ENCODE results near the gene CRIP2.

CRIP2 gene

GRCh38 chr14:105473033-105473676 lies 1.5 kb upstream of the CRIP2 start:
- no peak for TF ChIP-seq CTCF (conservative IDR thresholded peaks at IDR 0.05; ENCODE audit: low read length)
- H3K4me3 ChIP-seq (ENCODE audit: low read length) = peak overlapping the region; percentile 60
- no peak for DNase-seq (ENCODE audit: low read depth)

- DNase-seq (ENCODE audit: low read depth) = peak; percentile 74
- peak overlapping the region; percentile 60 for H3K4me3 ChIP-seq (ENCODE audit: low read length)
- TF ChIP-seq CTCF (conservative IDR thresholded peaks at IDR 0.05; ENCODE audit: low read length) = no peak
Observed at GRCh38 chr14:105473677-105474482, 741 bp upstream of the CRIP2 start.

GRCh38 chr14:105475269-105476096 lies 862 bp downstream of the CRIP2 start:
- no peak for TF ChIP-seq CTCF (conservative IDR thresholded peaks at IDR 0.05; ENCODE audit: low read length)
- DNase-seq (ENCODE audit: low read depth) = peak; percentile 43
- peak overlapping the region; percentile 77 for H3K4me3 ChIP-seq (ENCODE audit: low read length)

- DNase-seq (ENCODE audit: low read depth) = peak; percentile 34
- H3K4me3 ChIP-seq (ENCODE audit: low read length) = peak overlapping the region; percentile 77
- no peak for TF ChIP-seq CTCF (conservative IDR thresholded peaks at IDR 0.05; ENCODE audit: low read length)
Observed at GRCh38 chr14:105476097-105476830, 1.6 kb downstream of the CRIP2 start.

GRCh38 chr14:105476831-105477659 lies 2.4 kb downstream of the CRIP2 start:
- TF ChIP-seq CTCF (conservative IDR thresholded peaks at IDR 0.05; ENCODE audit: low read length) = no peak
- peak overlapping the region; percentile 77 for H3K4me3 ChIP-seq (ENCODE audit: low read length)
- no peak for DNase-seq (ENCODE audit: low read depth)
